Liver (tissue), 9 donors: Measurements from ENCODE around the gene ALDH16A1. TPM values are rescaled to one million over a fixed set of nuclear protein-coding genes. Genes with fewer than 3 reads are reported as not detected.

Source experiments
- DNase-seq: peaks from one replicate; pipeline ENCODE4 v3.0.0-alpha.2; 2017; ENCODE audit warnings: low spot score
- H3K27ac ChIP-seq, 2 donors: one replicate each; pipeline ENCODE4 v1.7.0; 2013; ENCODE audit warnings: inconsistent platforms in 2 of 2, low read length in 2 of 2, control low read depth in 1 of 2, low read depth in 1 of 2, mild to moderate bottlenecking in 1 of 2
- H3K27me3 ChIP-seq, 4 donors: one replicate each; pipeline versions ENCODE4 v1.6.1 to v1.7.0; 2013; ENCODE audit warnings: low read length in 3 of 4, inconsistent platforms in 1 of 4, mild to moderate bottlenecking in 1 of 4, moderate library complexity in 1 of 4; ENCODE audit not compliant: control insufficient read depth in 4 of 4, insufficient read depth in 4 of 4
- H3K36me3 ChIP-seq, 4 donors: one replicate each; pipeline versions ENCODE4 v1.6.1 to v1.7.0; 2013; ENCODE audit warnings: low read length in 3 of 4, mild to moderate bottlenecking in 3 of 4, low read depth in 1 of 4, moderate library complexity in 1 of 4; ENCODE audit not compliant: control insufficient read depth in 4 of 4, insufficient read depth in 3 of 4
- H3K4me1 ChIP-seq, 4 donors: one replicate each; pipeline versions ENCODE4 v1.6.1 to v1.7.0; 2013; ENCODE audit warnings: low read length in 3 of 4, mild to moderate bottlenecking in 3 of 4, moderate library complexity in 1 of 4; ENCODE audit not compliant: control insufficient read depth in 4 of 4, insufficient read depth in 4 of 4
- H3K4me3 ChIP-seq, 3 donors: one replicate each; pipeline versions ENCODE4 v1.6.1 to v1.7.0; 2013; ENCODE audit warnings: low read length in 3 of 3, control low read depth in 1 of 3, low read depth in 1 of 3, mild to moderate bottlenecking in 1 of 3
- H3K9ac ChIP-seq, 2 donors: one replicate each; pipeline ENCODE4 v1.7.0; 2013; ENCODE audit warnings: low read length in 2 of 2, mild to moderate bottlenecking in 2 of 2, moderate library complexity in 2 of 2, control low read depth in 1 of 2, low read depth in 1 of 2
- H3K9me3 ChIP-seq, 4 donors: one replicate each; pipeline versions ENCODE4 v1.6.1 to v1.7.0; 2013; ENCODE audit warnings: low read length in 3 of 4; ENCODE audit not compliant: control insufficient read depth in 4 of 4
- ATF3 ChIP-seq: IDR thresholded peaks from 2 replicates; pipeline ENCODE4 v1.6.1; 2016; ENCODE audit warnings: antibody characterized with exemption
- CTCF ChIP-seq: fragments of 150-350 bp; IDR thresholded peaks from 2 replicates; pipeline ENCODE4 v1.5.1; 2017; ENCODE audit warnings: improper control_type of control experiment, low read depth, low read length; ENCODE audit not compliant: missing input control
- EGR1 ChIP-seq, 2 donors: IDR thresholded peaks; 2 replicates each; pipeline ENCODE4 v1.6.1; 2016 to 2018; ENCODE audit warnings: antibody characterized with exemption in 2 of 2, low read depth in 2 of 2
- FOXA1 ChIP-seq: IDR thresholded peaks from 2 replicates; pipeline ENCODE4 v1.6.1; 2016; ENCODE audit warnings: antibody characterized with exemption
- FOXA2 ChIP-seq: IDR thresholded peaks from 2 replicates; pipeline ENCODE4 v1.6.1; 2016; ENCODE audit warnings: antibody characterized with exemption
- GABPA ChIP-seq, 2 donors: IDR thresholded peaks in 1 of 2; conservative IDR thresholded peaks in 1 of 2; 2 replicates each; pipeline ENCODE4 v1.6.1; 2016; ENCODE audit warnings: antibody characterized with exemption in 2 of 2, mild to moderate bottlenecking in 1 of 2, moderate library complexity in 1 of 2
- HNF4A ChIP-seq, 2 donors: conservative IDR thresholded peaks; 2 replicates each; pipeline ENCODE4 v1.6.1; 2016; ENCODE audit warnings: antibody characterized with exemption in 2 of 2, mild to moderate bottlenecking in 2 of 2
- HNF4G ChIP-seq: IDR thresholded peaks from 2 replicates; pipeline ENCODE4 v1.6.1; 2016; ENCODE audit warnings: antibody characterized with exemption
- JUND ChIP-seq, 2 donors: IDR thresholded peaks; 2 replicates each; pipeline ENCODE4 v1.6.1; 2016; ENCODE audit warnings: antibody characterized with exemption in 2 of 2
- MAX ChIP-seq: IDR thresholded peaks from 2 replicates; pipeline ENCODE4 v1.6.1; 2016; ENCODE audit warnings: antibody characterized with exemption
- NR2F2 ChIP-seq: IDR thresholded peaks from 2 replicates; pipeline ENCODE4 v1.6.1; 2016; ENCODE audit warnings: antibody characterized with exemption
- RAD21 ChIP-seq, 2 donors: IDR thresholded peaks; 2 replicates each; pipeline ENCODE4 v1.6.1; 2016; ENCODE audit warnings: antibody characterized with exemption in 2 of 2, mild to moderate bottlenecking in 2 of 2
- REST ChIP-seq: IDR thresholded peaks from 2 replicates; pipeline ENCODE4 v1.6.1; 2016; ENCODE audit warnings: antibody characterized with exemption, mild to moderate bottlenecking
- RXRA ChIP-seq, 2 donors: IDR thresholded peaks; 2 replicates each; pipeline ENCODE4 v1.6.1; 2017 to 2018; ENCODE audit warnings: antibody characterized with exemption in 2 of 2, mild to moderate bottlenecking in 1 of 2
- SP1 ChIP-seq: IDR thresholded peaks from 2 replicates; pipeline ENCODE4 v1.6.1; 2018; ENCODE audit warnings: antibody characterized with exemption, mild to moderate bottlenecking
- TAF1 ChIP-seq: conservative IDR thresholded peaks from 2 replicates; pipeline ENCODE4 v1.6.1; 2016; ENCODE audit warnings: antibody characterized with exemption, mild to moderate bottlenecking
- YY1 ChIP-seq: IDR thresholded peaks from 2 replicates; pipeline ENCODE4 v1.6.1; 2016; ENCODE audit warnings: antibody characterized with exemption, mild to moderate bottlenecking
- ZBTB33 ChIP-seq: IDR thresholded peaks from 2 replicates; pipeline ENCODE4 v1.6.1; 2016; ENCODE audit warnings: antibody characterized with exemption
- WGBS: extraction: QIAGEN DNeasy Blood & Tissue Kit; methylation state at CpG from one replicate; pipeline ENCODE4 v1.1.7; 2013; 5-methylcytosine and 5-hydroxymethylcytosine counted together
- polyA plus RNA-seq, 2 donors: library from polyadenylated mRNA; stranded (reverse) in 1 of 2; unstranded in 1 of 2; fragments of 200-250 nt in 1 of 2; fragments of >200 nt in 1 of 2; fragmentation: Nextera tagmentation in 1 of 2; extraction: Ambion mirVana in 1 of 2; gene quantifications; one replicate each; pipeline versions ENCODE4 v1.2.1 to v1.2.3, GENCODE V29; 2013 to 2015
- total RNA-seq, 2 donors: library from RNA; depleted of rRNA; stranded (reverse); fragments of >200 nt; gene quantifications; one replicate each; pipeline ENCODE4 v1.2.3, GENCODE V29; 2014
- donor health status: healthy.
- donor health status: healthy.
- donor health status: healthy.
- donor health status: healthy.
- donor health status: healthy.

Gene ALDH16A1
- total and polyA plus RNA-seq, 4 donors: 5.2 to 35.8 (median 21.5) TPM

- no peak for TF ChIP-seq ZBTB33
Observed at GRCh38 chr19:49486710-49487276, 33.8 kb downstream of the ALDH16A1 start (continued).

- Histone ChIP-seq H3K36me3 (peaks cover 15 to 29% (median 28%) of the 10 kb centered on the region in 4 donors), H3K27me3 (no peaks in the 10 kb centered on the region), H3K4me3 (peak within 1 kb of the TSS; percentile 70 to 98 (median 89)), H3K27ac (peak within 1 kb of the TSS; percentile 77 to 86), H3K9me3 (no peaks in the 10 kb centered on the region), H3K4me1 (peaks cover 0 to 21% (median 16%) of the 10 kb centered on the region in 4 donors), H3K9ac (peak within 1 kb of the TSS; percentile 83 to 93)
- WGBS: under 1% methylated on average over 57 of the region's 57 CpGs
- TF ChIP-seq REST (peak; percentile 97), NR2F2 (no peak), RAD21 (IDR thresholded peaks at IDR 0.05) (no peak), YY1 (peak; percentile 100), TAF1 (peak; percentile 99), SP1 (peak; percentile 81), ATF3 (peak; percentile 88), JUND (IDR thresholded peaks at IDR 0.05) (peak; percentile 30 to 33), RXRA (IDR thresholded peaks at IDR 0.05) (peak in 1 of 2 donors; percentile 22), FOXA2 (peak; percentile 38), GABPA (IDR thresholded peaks at IDR 0.05 in 1 of 2, conservative IDR thresholded peaks at IDR 0.05 in 1 of 2) (peak; percentile 62 to 92), FOXA1 (peak; percentile 44), HNF4A (conservative IDR thresholded peaks at IDR 0.05) (peak in 1 of 2 donors; percentile 49), CTCF (no peak), ZBTB33 (peak; percentile 97), MAX (peak; percentile 29), HNF4G (no peak), EGR1 (IDR thresholded peaks at IDR 0.05; ENCODE audit: low read depth in 2 of 2) (peak; percentile 30 to 74)
- peak; percentile 99 for DNase-seq
Observed at GRCh38 chr19:49487277-49488045, 34.4 kb downstream of the ALDH16A1 start, which contains the start of gene RPL13A. Gene RPL13A, plus strand, starts transcription at chr19:49487608. Its CDS starts 22 bp downstream, at chr19:49487630.
